A549 (cell line): ENCODE data around the gene PSEN2. TPM values are rescaled to one million over a fixed set of nuclear protein-coding genes. Genes with fewer than 3 reads are reported as not detected.

ENCODE experiments used
- ATAC-seq, 2 experiments: fragments of 200-7000 bp in 1 of 2; fragments of >200 bp in 1 of 2; cut with Nextera tagmentation in 1 of 2; cut with Tn5 transposase in 1 of 2; 3 replicates each; pipeline versions ENCODE4 v1.8.0 to v1.9.1; 2018 to 2020; ENCODE audit warnings: mild to moderate bottlenecking in 1 of 2, moderate library complexity in 1 of 2
- CTCF ChIA-PET: fragments of 300-600 bp; sonication (Branson Sonifier 250); formaldehyde crosslinking; extraction: SDS; loops from one replicate; lab custom pipeline; 2021; ENCODE audit warnings: antibody characterized with exemption, inconsistent platforms; lab: Yijun Ruan, JAX
- POLR2A ChIA-PET: fragments of 350-600 bp; formaldehyde crosslinking; extraction: SDS; loops from one replicate; lab custom pipeline; 2021; ENCODE audit warnings: antibody characterized with exemption, inconsistent platforms; lab: Yijun Ruan, JAX
- DNase-seq, 2 experiments: peaks; one replicate each; pipeline versions ENCODE4 v3.0.0 to v3.0.0-alpha.2; 2011 to 2016; ENCODE audit warnings: low read depth in 1 of 2, low spot score in 1 of 2
- FAIRE-seq: peaks from 2 replicates; lab custom pipeline; 2011; peaks lifted over from hg19 to GRCh38; lab: Jason Lieb, UNC
- H3K27ac ChIP-seq, 2 experiments: fragments of >200 bp; sonication (Bioruptor Twin); formaldehyde crosslinking; 3 replicates each; pipeline ENCODE4 v1.5.1; 2016 to 2017
- H3K4me1 ChIP-seq: fragments of >200 bp; sonication (Bioruptor Twin); formaldehyde crosslinking; 3 replicates; pipeline ENCODE4 v1.6.1; 2016
- H3K4me2 ChIP-seq: fragments of >200 bp; sonication (Bioruptor Twin); formaldehyde crosslinking; 3 replicates; pipeline ENCODE4 v1.6.1; 2016
- H3K4me3 ChIP-seq: fragments of >200 bp; sonication (Bioruptor Twin); formaldehyde crosslinking; 3 replicates; pipeline ENCODE4 v1.5.1; 2016
- H3K9me3 ChIP-seq: fragments of >200 bp; sonication (Bioruptor Twin); formaldehyde crosslinking; 3 replicates; pipeline ENCODE4 v1.6.1; 2016
- CBX2 ChIP-seq: fragments of 200-600 bp; sonication (generic); IDR thresholded peaks from 2 replicates; pipeline ENCODE4 v1.6.1; 2016; ENCODE audit warnings: low read depth, mild to moderate bottlenecking, borderline replicate concordance
- CBX8 ChIP-seq: fragments of 200-600 bp; sonication (generic); IDR thresholded peaks from 2 replicates; pipeline ENCODE4 v1.6.1; 2016
- CEBPB ChIP-seq, 2 experiments: fragments of >200 bp in 1 of 2; sonication (Bioruptor Twin) in 1 of 2; formaldehyde crosslinking in 1 of 2; IDR thresholded peaks; 2 replicates each; pipeline ENCODE4 v1.6.1; 2012 to 2016
- CHD2 ChIP-seq: fragments of 150-350 bp; IDR thresholded peaks from 2 replicates; pipeline ENCODE4 v1.6.1; 2014; ENCODE audit warnings: low read length; ENCODE audit not compliant: partially characterized antibody
- CHD4 ChIP-seq: fragments of 200-600 bp; sonication (generic); IDR thresholded peaks from 2 replicates; pipeline ENCODE4 v1.6.1; 2016; ENCODE audit warnings: antibody characterized with exemption, mild to moderate bottlenecking, borderline replicate concordance
- EHMT2 ChIP-seq: fragments of 200-600 bp; sonication (generic); IDR thresholded peaks from 2 replicates; pipeline ENCODE4 v1.6.1; 2016; ENCODE audit warnings: antibody characterized with exemption, low read depth, mild to moderate bottlenecking, moderate library complexity
- FOSB ChIP-seq: fragments of 250-450 bp; sonication (Bioruptor Pico); IDR thresholded peaks from 2 replicates; pipeline ENCODE4 v1.5.0; 2020; ENCODE audit warnings: mild to moderate bottlenecking, moderate library complexity
- FOSL2 ChIP-seq, 2 experiments: fragments of 450-650 bp in 1 of 2; fragments of >200 bp in 1 of 2; sonication (Bioruptor Twin) in 1 of 2; formaldehyde crosslinking; IDR thresholded peaks; 2 replicates each; pipeline versions ENCODE4 v1.5.0 to v1.6.1; 2016 to 2020; ENCODE audit warnings: mild to moderate bottlenecking in 1 of 2, moderate library complexity in 1 of 2
- GATA3 ChIP-seq: IDR thresholded peaks from 2 replicates; pipeline ENCODE4 v1.6.1; 2012; ENCODE audit warnings: borderline replicate concordance
- HDAC2 ChIP-seq: fragments of 200-600 bp; sonication (generic); IDR thresholded peaks from 2 replicates; pipeline ENCODE4 v1.6.1; 2016
- HOXA7 ChIP-seq: fragments of 250-450 bp; sonication (Bioruptor Pico); IDR thresholded peaks from 2 replicates; pipeline ENCODE4 v1.5.0; 2020; ENCODE audit warnings: mild to moderate bottlenecking, moderate library complexity
- HOXB5 ChIP-seq: fragments of 250-450 bp; sonication (Bioruptor Pico); IDR thresholded peaks from 2 replicates; pipeline ENCODE4 v1.5.0; 2020; ENCODE audit warnings: mild to moderate bottlenecking, moderate library complexity
- JUN ChIP-seq, 2 experiments: fragments of >200 bp; sonication (Bioruptor Twin); formaldehyde crosslinking; IDR thresholded peaks; 2 replicates in 1 of 2; 3 replicates in 1 of 2; pipeline ENCODE4 v1.6.1; 2016 to 2017
- KDM1A ChIP-seq: fragments of 200-600 bp; sonication (generic); IDR thresholded peaks from 2 replicates; pipeline ENCODE4 v1.6.1; 2016; ENCODE audit warnings: low read depth, mild to moderate bottlenecking
- MAZ ChIP-seq: fragments of 150-350 bp; IDR thresholded peaks from 2 replicates; pipeline ENCODE4 v1.6.1; 2014; ENCODE audit warnings: antibody characterized with exemption, low read depth, low read length, borderline replicate concordance
- MYC ChIP-seq: IDR thresholded peaks from 2 replicates; pipeline ENCODE4 v1.6.1; 2012; ENCODE audit warnings: mild to moderate bottlenecking, inconsistent platforms, low read length, improper control_type of control experiment, borderline replicate concordance
- NR3C1 ChIP-seq: fragments of >200 bp; sonication (Bioruptor Twin); formaldehyde crosslinking; IDR thresholded peaks from 3 replicates; pipeline ENCODE4 v1.6.1; 2017
- PHF8 ChIP-seq: fragments of 200-600 bp; sonication (generic); IDR thresholded peaks from 2 replicates; pipeline ENCODE4 v1.6.1; 2016; ENCODE audit warnings: low read depth, mild to moderate bottlenecking, antibody characterized with exemption, moderate library complexity, borderline replicate concordance
- POLR2A ChIP-seq: IDR thresholded peaks from 2 replicates; pipeline ENCODE4 v1.6.1; 2012; ENCODE audit warnings: mild to moderate bottlenecking, low read length
- RAD21 ChIP-seq, 2 experiments: fragments of >200 bp in 1 of 2; sonication (Bioruptor Twin) in 1 of 2; formaldehyde crosslinking in 1 of 2; IDR thresholded peaks in 1 of 2; conservative IDR thresholded peaks in 1 of 2; 2 replicates in 1 of 2; 3 replicates in 1 of 2; pipeline ENCODE4 v1.6.1; 2012 to 2018; ENCODE audit warnings: inconsistent platforms in 1 of 2
- RARB ChIP-seq: fragments of 250-450 bp; sonication (Bioruptor Pico); IDR thresholded peaks from 2 replicates; pipeline ENCODE4 v1.8.0; 2021; ENCODE audit warnings: mild to moderate bottlenecking, moderate library complexity
- RCOR1 ChIP-seq: fragments of 150-350 bp; IDR thresholded peaks from 2 replicates; pipeline ENCODE4 v1.6.1; 2014; ENCODE audit warnings: antibody characterized with exemption, low read length, low read depth
- RFX5 ChIP-seq: fragments of 450-650 bp; IDR thresholded peaks from 2 replicates; pipeline ENCODE4 v1.7.1; 2014; ENCODE audit warnings: antibody characterized with exemption, mild to moderate bottlenecking, moderate library complexity
- RNF2 ChIP-seq: fragments of 200-600 bp; sonication (generic); IDR thresholded peaks from 2 replicates; pipeline ENCODE4 v1.6.1; 2016; ENCODE audit warnings: low read depth, mild to moderate bottlenecking, antibody characterized with exemption, moderate library complexity, borderline replicate concordance
- SMC3 ChIP-seq: fragments of >200 bp; sonication (Bioruptor Twin); formaldehyde crosslinking; IDR thresholded peaks from 3 replicates; pipeline ENCODE4 v1.6.1; 2018; ENCODE audit warnings: inconsistent platforms
- TFCP2L1 ChIP-seq: fragments of 250-450 bp; sonication (Bioruptor Pico); IDR thresholded peaks from 2 replicates; pipeline ENCODE4 v1.5.0; 2021; ENCODE audit warnings: mild to moderate bottlenecking
- ZFP36 ChIP-seq: fragments of 450-650 bp; IDR thresholded peaks from 2 replicates; pipeline ENCODE4 v1.6.1; 2014; ENCODE audit warnings: borderline replicate concordance; ENCODE audit not compliant: partially characterized antibody
- WGBS: methylation state at CpG from one replicate; pipeline ENCODE4 v1.1.6; 2017; ENCODE audit errors: missing lambda C conversion rate; 5-methylcytosine and 5-hydroxymethylcytosine counted together
- polyA plus RNA-seq, 4 experiments: library from polyadenylated mRNA; depleted of rRNA in 3 of 4; stranded (reverse); fragments of >200 nt; fragmentation: RNase III in 1 of 4; extraction: RNeasy Plus Mini Kit Qiagen cat#74134 plus additional on column Dnase treatment in 1 of 4; gene quantifications; 2 replicates in 3 of 4; 3 replicates in 1 of 4; pipeline ENCODE4 v1.2.3, GENCODE V29; 2011 to 2017
- TF ChIP-seq, protein P1 (sequence below): fragments of >200 bp; sonication (Bioruptor Twin); formaldehyde crosslinking; IDR thresholded peaks from 2 replicates; pipeline ENCODE4 v1.6.1; 2016

PSEN2 gene
- polyA plus RNA-seq, 2 of the 4 experiments (the other 2 are of a cell fraction), result 23.4 to 24.2 TPM

DNA sequence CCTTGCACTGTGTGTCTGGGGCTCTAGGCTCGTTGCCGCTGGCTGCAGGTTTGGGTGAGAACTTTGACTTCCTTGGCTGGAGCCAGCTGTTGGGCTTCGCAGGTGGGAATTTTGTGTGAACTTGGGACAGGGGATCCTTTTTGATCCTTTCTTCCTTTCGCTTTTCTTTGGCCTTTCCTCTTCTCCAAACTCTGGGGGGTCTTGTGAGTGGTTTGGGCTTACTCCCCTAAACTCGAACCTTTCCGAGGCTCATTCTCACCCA, 70.3 kb downstream of the PSEN2 start:
- Histone ChIP-seq H3K4me3 (peak overlapping the region; percentile 85), H3K4me2 (peak overlapping the region; percentile 100), H3K9me3 (no peaks in the 10 kb centered on the region)
- DNase-seq (no peak), FAIRE-seq (no peak), ATAC-seq (no peak)
- 77% methylated on average over 6 of the region's 6 CpGs for WGBS
- TF ChIP-seq PHF8, result no peak
- TF ChIP-seq, all 56 proteins: peak for 0
- ChIA-PET CTCF (no interaction called here), POLR2A (interaction anchor here (0.6 to 1.1 kb wide), 2 partner anchors 10 to 111 kb away, joined by 4 to 5 read pairs; no protein-coding TSS in a partner anchor)
- Histone ChIP-seq H3K27ac (peak overlapping the region; percentile 70 to 86), H3K4me1 (peaks cover 21% of the 10 kb centered on the region)

DNA sequence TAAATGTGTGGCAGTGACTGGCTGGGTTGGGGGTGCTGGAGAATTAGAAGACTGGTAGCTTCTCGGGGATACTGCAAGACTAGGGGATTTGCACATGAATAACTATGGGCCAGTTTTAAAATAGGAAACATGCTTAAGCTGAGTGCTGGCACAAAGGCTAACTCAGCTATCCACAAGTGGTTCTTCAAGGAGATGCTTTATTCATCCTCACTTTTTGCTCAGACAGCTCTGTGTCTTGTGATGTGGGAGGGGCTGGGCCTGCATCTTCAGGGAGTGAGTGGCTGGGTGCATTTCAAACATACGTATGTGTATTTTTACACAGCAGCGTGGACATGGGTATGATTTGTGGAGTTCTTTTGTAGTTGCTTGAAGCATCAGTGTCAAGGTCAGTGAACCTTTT, 72.0 kb downstream of the PSEN2 start:
- Histone ChIP-seq H3K4me2 (no peak overlapping the region), H3K4me1 (peaks cover 21% of the 10 kb centered on the region), H3K27ac (no peak overlapping the region), H3K4me3 (no peak overlapping the region), H3K9me3 (no peaks in the 10 kb centered on the region)
- ATAC-seq, result no peak
- FAIRE-seq, result no peak
- no peak for DNase-seq
- ChIA-PET CTCF (no interaction called here), POLR2A (no interaction called here)
- 89% methylated on average over 3 of the region's 3 CpGs for WGBS
- TF ChIP-seq PHF8 (no peak), CHD4 (no peak), TFCP2L1 (CRISPR knock-in tag) (no peak), RARB (CRISPR knock-in tag) (no peak), HDAC2 (no peak), MAZ (no peak), SMC3 (no peak), HOXB5 (CRISPR knock-in tag) (no peak), CBX2 (no peak), ZFP36 (no peak), NR3C1 (no peak)

DNA sequence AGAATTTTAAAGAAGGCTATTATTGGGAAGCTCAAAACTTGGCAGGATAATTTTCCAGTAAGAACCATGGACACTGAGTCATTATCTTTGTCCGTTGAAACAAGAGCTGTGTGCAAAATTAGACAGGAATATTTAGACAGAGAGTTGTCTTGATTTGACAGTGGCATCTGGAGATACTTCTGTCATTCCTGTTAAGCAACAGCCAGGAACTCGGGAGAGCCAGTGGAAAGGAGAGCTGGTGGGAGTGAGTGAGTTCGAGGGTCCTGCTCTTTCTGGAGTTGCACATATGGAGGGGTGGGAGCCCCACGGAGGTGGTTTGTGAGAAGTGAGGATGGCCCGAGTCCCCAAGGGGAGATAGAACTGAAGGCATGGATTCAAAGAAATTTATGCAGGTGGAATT, 72.7 kb downstream of the PSEN2 start:
- H3K4me2 ChIP-seq, result no peak overlapping the region
- no peak overlapping the region for H3K27ac ChIP-seq
- peaks cover 21% of the 10 kb centered on the region for H3K4me1 ChIP-seq
- H3K9me3 ChIP-seq, result no peaks in the 10 kb centered on the region
- H3K4me3 ChIP-seq, result no peak overlapping the region
- POLR2A ChIA-PET, result no interaction called here
- WGBS, result 55% methylated on average over 5 of the region's 5 CpGs
- DNase-seq (no peak), FAIRE-seq (no peak), ATAC-seq (no peak)
- TF ChIP-seq EHMT2, result no peak
- TF ChIP-seq TFCP2L1 (CRISPR knock-in tag), result no peak
- no peak for TF ChIP-seq RFX5
- no peak for TF ChIP-seq FOSB
- no peak for TF ChIP-seq POLR2A
- TF ChIP-seq RNF2, result no peak
- TF ChIP-seq JUN (IDR thresholded peaks at IDR 0.05), result no peak
- no peak for TF ChIP-seq CEBPB (IDR thresholded peaks at IDR 0.05)
- TF ChIP-seq FOSL2 (IDR thresholded peaks at IDR 0.05), result no peak
- no peak for TF ChIP-seq FOSL2 (CRISPR knock-in tag; IDR thresholded peaks at IDR 0.05)
- TF ChIP-seq, protein P1, sequence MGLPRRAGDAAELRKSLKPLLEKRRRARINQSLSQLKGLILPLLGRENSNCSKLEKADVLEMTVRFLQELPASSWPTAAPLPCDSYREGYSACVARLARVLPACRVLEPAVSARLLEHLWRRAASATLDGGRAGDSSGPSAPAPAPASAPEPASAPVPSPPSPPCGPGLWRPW, result no peak
- no peak for TF ChIP-seq MYC
- no peak for TF ChIP-seq RAD21 (conservative IDR thresholded peaks at IDR 0.05 in 1 of 2, IDR thresholded peaks at IDR 0.05 in 1 of 2)
- TF ChIP-seq RCOR1, result no peak
- no peak for TF ChIP-seq CHD2
- no peak for TF ChIP-seq GATA3
- no peak for TF ChIP-seq HOXA7 (CRISPR knock-in tag)
- TF ChIP-seq CBX8, result no peak
- no peak for TF ChIP-seq KDM1A
- CTCF ChIA-PET, result interaction anchor here (1.3 kb wide), 1 partner anchor 36 kb away, joined by 3 read pairs; no protein-coding TSS in a partner anchor
